ENCODE measurements around the gene MCM8.

DNA sequence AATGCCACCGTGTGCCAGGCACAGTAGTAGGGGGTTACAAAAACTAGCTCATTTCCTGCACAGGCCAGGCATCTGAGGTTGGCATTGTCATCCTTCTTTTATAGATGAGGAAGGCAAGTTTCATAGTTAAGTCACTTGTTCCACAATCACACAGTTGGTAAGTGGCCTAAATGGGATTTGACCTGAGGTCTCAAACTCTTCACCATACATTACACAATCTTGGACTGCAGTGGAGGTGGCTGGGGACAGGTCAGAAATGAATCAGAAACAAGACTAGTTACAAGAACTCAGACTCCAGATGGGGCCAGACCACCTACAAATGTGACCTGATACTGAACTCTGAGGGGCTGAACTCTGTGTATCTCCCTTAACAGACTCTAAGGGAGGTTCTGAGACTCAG lies 49.5 kb upstream of the MCM8 start:
- TF ChIP-seq POLR2A (IDR thresholded peaks at IDR 0.05; ENCODE audit: low read depth, low read length) (no peak), POLR2AphosphoS5 (IDR thresholded peaks at IDR 0.05; ENCODE audit: low read depth, low read length) (no peak), TAF1 (IDR thresholded peaks at IDR 0.05; ENCODE audit: borderline replicate concordance, low read depth, low read length) (no peak)

All from GM12892 (cell line).